Pancreas (tissue), 10 donors: Measurements from ENCODE around the gene MTA2. TPM values are rescaled to one million over a fixed set of nuclear protein-coding genes. Genes with fewer than 3 reads are reported as not detected.
A peak's percentile ranks its signal among the peaks of the same experiment; 100 is the strongest.

Experiments
- ATAC-seq, 4 donors: fragments of 200-7000 bp; cut with Tn5 transposase; one replicate each; pipeline versions ENCODE4 v1.8.0 to v1.9.1; 2020; ENCODE audit warnings: mild to moderate bottlenecking in 4 of 4, moderate library complexity in 4 of 4
- DNase-seq, 6 donors: peaks; one replicate each; pipeline ENCODE4 v3.0.0-alpha.2; 2020
- FAIRE-seq: peaks from 2 replicates; lab custom pipeline; 2012; peaks lifted over from hg19 to GRCh38; lab: Jason Lieb, UNC
- H3K27ac ChIP-seq, 4 donors: fragments of 200-600 bp; sonication (generic); 1 replicate in 3 of 4; 2 replicates in 1 of 4; pipeline versions ENCODE4 v1.5.0 to v1.8.0; 2020
- H3K27me3 ChIP-seq, 4 donors: fragments of 200-600 bp; one replicate each; pipeline ENCODE4 v1.8.0; 2021
- H3K36me3 ChIP-seq, 3 donors: fragments of 200-600 bp; sonication (generic) in 1 of 3; one replicate each; pipeline versions ENCODE4 v1.5.0 to v1.8.0; 2020 to 2021
- H3K4me1 ChIP-seq, 3 donors: fragments of 200-600 bp; one replicate each; pipeline ENCODE4 v1.8.0; 2021
- H3K4me3 ChIP-seq, 4 donors: fragments of 200-600 bp; sonication (generic) in 2 of 4; one replicate each; pipeline versions ENCODE4 v1.5.0 to v1.8.0; 2020 to 2021
- H3K9me3 ChIP-seq, 4 donors: fragments of 200-600 bp; one replicate each; pipeline ENCODE4 v1.8.0; 2021
- CTCF ChIP-seq, 4 donors: fragments of 200-600 bp; sonication (generic) in 3 of 4; IDR thresholded peaks; one replicate each; pipeline versions ENCODE4 v1.5.0 to v1.8.0; 2021; ENCODE audit warnings: antibody characterized with exemption in 4 of 4
- WGBS, 2 donors: extraction: QIAGEN DNeasy Blood & Tissue Kit; methylation state at CpG; one replicate each; pipeline ENCODE4 v1.1.7; 2013; 5-methylcytosine and 5-hydroxymethylcytosine counted together
- intact Hi-C, 3 donors: fragments of 100-400 bp; cut with DNase I; formaldehyde crosslinking; loops; one replicate each; pipeline versions ENCODE4 v1.11.1 to v1.14.2; 2022
- polyA plus RNA-seq, 2 donors: library from polyadenylated mRNA; stranded (reverse); fragments of 200-250 nt; gene quantifications; one replicate each; pipeline ENCODE4 v1.2.3, GENCODE V29; 2013
- total RNA-seq, 6 donors: library from RNA; stranded (reverse); fragmentation: NEBNext Ultra II Directional in 4 of 6; extraction: Animal tissue kit (Norgen Biotek cat#: 25700) in 4 of 6; gene quantifications; one replicate each; pipeline versions ENCODE4 v1.2.1 to v1.2.4, GENCODE V29; 2021 to 2023
- donor health status: healthy with polysubstance abuse.
- donor health status: DM: no; HTN: no; CAD: no; lungs with moderate emphysema.
- donor health status: DM: no; HTN: no; CAD: no.
- donor health status: control.
- donor health status: control.
- donor health status: Bipolar disorder and iron deficiency.
- donor health status: DM: yes; HTN: yes; CAD: no.
- donor health status: DM: no; HTN: no; CAD: no.
- donor health status: DM: no; HTN: no; CAD: no.
- donor health status: DM: yes; HTN: yes; CAD: no.

MTA2 gene
- total and polyA plus RNA-seq, 8 donors: 14.7 to 42.3 (median 24.4) TPM

GRCh38 chr11:62647609-62648005, 45.9 kb upstream of the MTA2 start:
- TF ChIP-seq CTCF (IDR thresholded peaks at IDR 0.05): no peak
- no peaks in the 10 kb centered on the region for H3K9me3 ChIP-seq
- intact Hi-C loops: no loop called here
- DNase-seq: no peak
- H3K27ac ChIP-seq: peak overlapping the region in 1 of 4 donors; percentile 10
- peaks cover 6 to 21% (median 16%) of the 10 kb centered on the region in 3 donors for H3K4me1 ChIP-seq
- no peaks in the 10 kb centered on the region for H3K27me3 ChIP-seq
- H3K4me3 ChIP-seq: peak overlapping the region in 1 of 4 donors; percentile 82
- peak in 1 of 4 donors; percentile 0 for ATAC-seq
- no peak for FAIRE-seq
- peaks cover 0 to 14% (median 3%) of the 10 kb centered on the region in 3 donors for H3K36me3 ChIP-seq
- WGBS, 2 donors: 49 to 59% methylated on average over 6 of the region's 6 CpGs

- Histone ChIP-seq H3K27me3 (no peaks in the 10 kb centered on the region), H3K9me3 (no peaks in the 10 kb centered on the region), H3K4me3 (peak overlapping the region in 2 of 4 donors; percentile 82 to 89), H3K36me3 (peaks cover 0 to 14% (median 3%) of the 10 kb centered on the region in 3 donors), H3K4me1 (peaks cover 6 to 20% (median 15%) of the 10 kb centered on the region in 3 donors), H3K27ac (peak overlapping the region in 1 of 4 donors; percentile 10)
- FAIRE-seq: no peak
- WGBS, 2 donors: 34 to 50% methylated on average over 32 of the region's 32 CpGs
- DNase-seq: peak in 4 of 6 donors; percentile 28 to 81 (median 52)
- peak; percentile 4 to 13 (median 8) for ATAC-seq
- TF ChIP-seq CTCF (IDR thresholded peaks at IDR 0.05): no peak
- intact Hi-C loops: no loop called here
These were observed 45.4 kb upstream of the MTA2 start for GRCh38 chr11:62646825-62647608.

DNA sequence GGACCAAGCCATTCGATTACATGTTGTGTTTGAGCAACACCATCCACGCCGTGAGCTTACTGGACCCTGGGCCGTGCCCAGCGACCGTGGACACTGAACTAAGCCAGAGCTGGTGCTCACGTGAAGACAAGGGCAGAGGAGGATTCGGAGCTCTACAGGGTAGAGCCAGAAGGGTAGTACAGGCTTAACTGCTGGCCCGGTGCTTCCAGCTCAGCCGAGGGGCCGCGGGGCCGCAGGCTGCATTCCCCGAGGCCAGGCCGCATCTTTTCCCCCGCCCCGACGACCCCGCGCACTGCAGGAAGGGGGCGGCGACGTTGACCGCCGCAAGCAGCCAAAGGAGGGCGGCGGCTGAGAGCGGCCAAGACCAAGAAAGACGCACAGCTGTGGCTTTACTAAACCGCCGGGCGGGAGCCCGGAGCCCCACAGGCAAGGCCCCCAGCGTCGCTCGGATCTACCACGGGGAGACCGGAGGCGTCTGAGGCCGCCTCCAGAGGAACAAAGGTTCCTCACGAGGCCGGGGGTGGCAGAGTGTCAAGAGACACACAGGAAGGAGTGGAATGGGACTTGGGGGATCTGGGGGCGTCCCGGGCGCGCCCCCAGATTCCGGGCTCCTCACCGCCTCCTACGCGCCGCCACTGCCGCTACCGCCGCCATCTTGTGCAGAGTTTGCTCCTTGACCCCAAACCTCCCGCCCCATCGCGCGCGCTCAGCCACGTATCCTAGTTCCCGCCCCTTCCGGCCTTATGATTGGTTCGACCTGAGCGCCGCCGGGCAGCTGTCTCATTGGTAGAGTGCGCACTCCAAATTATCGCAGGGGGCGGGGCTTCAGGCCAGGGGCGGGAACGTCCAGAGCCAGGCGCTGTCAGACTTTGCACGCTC, 44.5 kb upstream of the MTA2 start, which contains the start of gene GANAB:
GANAB (minus strand) TSS at position 668 of the 879 bp plus-strand sequence; CDS start at position 654, 14 bp downstream.
- TF ChIP-seq CTCF (IDR thresholded peaks at IDR 0.05): no peak
- peaks cover 0 to 14% (median 3%) of the 10 kb centered on the region in 3 donors for H3K36me3 ChIP-seq
- H3K27ac ChIP-seq: peak within 1 kb of the TSS; percentile 75 to 87 (median 84)
- 0 to 1% methylated on average over 67 to 73 of the region's 73 CpGs for WGBS, 2 donors
- peak within 1 kb of the TSS; percentile 82 to 98 (median 92) for H3K4me3 ChIP-seq
- intact Hi-C loops: no loop called here
- H3K27me3 ChIP-seq: no peaks in the 10 kb centered on the region
- H3K4me1 ChIP-seq: peaks cover 6 to 13% (median 8%) of the 10 kb centered on the region in 3 donors
- FAIRE-seq (peak; percentile 77), DNase-seq (peak; percentile 99), ATAC-seq (peak; percentile 97 to 99 (median 98))
- H3K9me3 ChIP-seq: no peaks in the 10 kb centered on the region

DNA sequence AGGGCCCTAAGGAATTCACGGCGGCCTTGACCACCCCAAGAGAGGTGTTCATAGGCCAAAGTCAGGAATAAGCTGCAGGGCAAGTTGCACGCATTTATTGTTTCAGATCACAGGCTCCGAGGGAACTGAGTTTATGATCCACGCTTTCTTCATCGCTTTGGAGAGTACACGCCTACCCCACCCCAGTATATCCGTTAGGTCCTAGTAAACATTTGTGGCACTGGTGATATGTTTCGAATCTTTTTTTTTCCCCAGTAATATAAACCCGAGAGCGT, 43.9 kb upstream of the MTA2 start:
- Histone ChIP-seq H3K4me3 (peak overlapping the region; percentile 82 to 98 (median 92)), H3K27ac (peak overlapping the region in 2 of 4 donors; percentile 81 to 87), H3K9me3 (no peaks in the 10 kb centered on the region), H3K4me1 (peaks cover 6 to 13% (median 8%) of the 10 kb centered on the region in 3 donors), H3K36me3 (peaks cover 0 to 14% (median 3%) of the 10 kb centered on the region in 3 donors), H3K27me3 (no peaks in the 10 kb centered on the region)
- intact Hi-C loops: no loop called here
- TF ChIP-seq CTCF (IDR thresholded peaks at IDR 0.05): no peak
- FAIRE-seq (no peak), DNase-seq (no peak), ATAC-seq (no peak)
- 6 to 9% methylated on average over 11 of the region's 11 CpGs for WGBS, 2 donors
